ENCODE data around the gene GPR151.
"Not testable (repeated sequence)": the region's sequence is repeated elsewhere in the genome, so short reads cannot be mapped to it uniquely, and the experiment has no call there.

The GPR151 gene

DNA sequence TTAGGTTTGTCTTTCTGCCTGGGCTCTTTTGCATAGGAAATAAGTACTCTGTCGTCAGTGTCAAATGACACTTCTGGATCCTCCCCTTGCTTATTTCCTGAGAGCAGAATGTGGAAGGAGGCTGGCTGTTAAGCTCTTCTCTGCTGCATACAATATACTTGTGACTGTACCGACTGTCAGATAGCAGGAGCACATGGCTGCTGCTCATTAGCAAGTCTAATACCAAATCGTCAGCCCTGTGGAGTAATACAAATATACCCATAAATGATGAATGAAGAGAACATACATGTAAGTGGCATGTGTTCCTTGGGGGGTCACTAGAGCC, at the start of gene GPR151:
Gene GPR151 (minus strand): TSS at position 40 of the 325 bp plus-strand sequence. CDS start 77 bp downstream, outside the sequence.
- no peak within 1 kb of the TSS for H3K27ac ChIP-seq

DNA sequence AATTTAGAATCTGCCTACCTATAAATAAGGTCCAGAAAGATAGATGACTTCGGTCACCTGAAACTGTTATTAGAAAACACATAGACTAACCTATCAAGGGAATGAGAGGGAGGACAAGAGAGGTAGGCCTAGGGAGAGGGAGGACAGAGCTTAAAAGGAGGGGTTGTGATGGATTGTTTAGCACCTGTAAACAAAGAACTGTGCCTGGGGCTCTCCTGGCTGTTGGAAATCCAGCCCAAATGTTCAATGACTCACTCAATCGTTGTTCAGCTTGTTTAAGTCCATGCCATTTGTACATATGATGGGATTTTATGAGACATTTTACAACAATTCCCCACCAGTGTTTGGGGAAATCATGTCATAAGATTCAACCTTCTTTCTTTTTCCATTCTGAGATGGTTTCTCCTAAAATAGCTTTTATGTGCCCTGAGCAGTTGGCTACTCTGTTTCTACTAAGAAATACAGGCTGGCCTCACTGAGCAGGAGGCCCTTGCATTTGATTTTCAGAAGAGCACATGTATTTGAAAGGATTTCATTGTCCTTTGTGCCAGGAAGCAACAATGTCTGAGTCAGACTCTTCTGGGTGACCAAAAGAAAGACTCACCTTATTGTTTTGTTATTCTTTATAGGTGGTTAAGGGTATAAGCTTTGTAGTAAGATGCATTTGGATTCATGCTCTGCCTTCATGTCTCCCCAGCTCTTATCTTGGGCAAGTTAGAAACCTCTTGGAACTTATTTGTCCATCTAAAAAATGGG, 48.2 kb upstream of the GPR151 start:
- Histone ChIP-seq H3K4me3 (no peak overlapping the region), H3K27ac (no peak overlapping the region)

More for the DNA sequence above, at the start of gene GPR151:
- H3K4me3 ChIP-seq = no peak within 1 kb of the TSS

DNA sequence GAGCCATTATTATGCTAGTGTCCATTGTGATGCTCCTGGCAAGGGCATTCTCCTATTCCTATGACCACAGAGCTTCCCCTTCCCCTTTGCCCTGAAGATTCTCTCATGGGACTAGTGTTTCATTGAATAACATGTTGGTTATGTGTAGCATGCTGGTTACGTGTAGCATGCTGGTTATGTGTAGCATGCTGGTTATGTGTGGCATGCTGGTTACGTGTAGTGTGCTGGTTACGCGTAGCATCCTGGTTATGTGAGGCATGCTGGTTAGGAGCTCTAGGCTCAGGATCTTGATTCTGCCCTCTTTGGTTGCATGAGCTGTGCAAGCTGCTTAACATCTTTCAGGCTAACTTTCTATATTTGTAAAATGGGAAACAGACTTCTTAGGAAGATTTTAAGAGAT, 46.5 kb upstream of the GPR151 start:
- no peak overlapping the region for H3K4me3 ChIP-seq
- no peak overlapping the region for H3K27ac ChIP-seq

DNA sequence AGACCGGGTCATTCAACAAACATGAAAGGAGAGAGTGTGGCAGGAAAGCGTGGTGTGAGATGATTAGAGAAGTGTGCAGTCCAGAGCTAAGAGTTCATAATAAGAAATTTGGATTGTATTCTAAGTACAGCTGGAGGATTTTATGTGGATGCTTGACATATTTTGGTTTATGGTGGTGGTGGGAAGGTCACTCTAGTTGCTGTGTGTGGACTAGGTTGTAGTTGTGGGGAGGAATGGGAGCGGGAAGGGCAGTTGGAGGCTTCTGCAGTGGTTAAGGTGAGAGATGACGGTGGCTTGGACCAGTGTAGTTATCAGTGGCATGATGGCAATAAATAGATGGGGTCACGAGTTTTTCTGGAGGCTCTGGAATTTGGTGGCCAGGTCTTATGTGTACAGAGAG, 45.7 kb upstream of the GPR151 start:
- Histone ChIP-seq H3K4me3 (no peak overlapping the region), H3K27ac (no peak overlapping the region)

DNA sequence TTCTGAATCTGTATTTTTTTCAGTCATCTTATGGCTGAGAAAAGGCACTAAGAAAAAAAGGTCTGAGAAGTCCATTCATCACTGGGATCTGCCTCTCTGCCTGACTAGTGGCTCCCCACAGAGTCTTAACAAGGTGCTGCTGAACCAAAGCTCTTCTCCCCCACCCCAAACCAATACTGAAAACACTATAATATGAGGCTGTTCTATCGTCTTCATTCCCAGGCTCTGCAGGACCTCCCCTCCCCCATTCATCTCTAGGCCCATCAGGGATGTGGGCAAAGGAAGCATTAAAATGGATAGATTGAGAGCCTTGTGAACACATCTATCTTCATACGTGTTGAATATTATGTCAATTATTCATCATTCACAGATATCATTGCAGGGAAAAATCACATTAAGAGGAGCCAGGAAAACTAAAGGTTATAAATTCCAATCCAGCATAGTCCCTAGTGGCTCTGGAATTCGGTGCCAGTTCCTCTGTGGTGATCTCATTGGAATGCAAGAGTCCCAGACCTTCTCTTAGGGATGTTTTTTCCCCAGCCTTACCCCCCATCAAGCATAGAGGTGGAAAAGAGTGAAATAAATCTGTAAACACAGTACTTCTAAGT, 44.3 kb upstream of the GPR151 start:
- Histone ChIP-seq H3K4me3 (no peak overlapping the region), H3K27ac (no peak overlapping the region)

DNA sequence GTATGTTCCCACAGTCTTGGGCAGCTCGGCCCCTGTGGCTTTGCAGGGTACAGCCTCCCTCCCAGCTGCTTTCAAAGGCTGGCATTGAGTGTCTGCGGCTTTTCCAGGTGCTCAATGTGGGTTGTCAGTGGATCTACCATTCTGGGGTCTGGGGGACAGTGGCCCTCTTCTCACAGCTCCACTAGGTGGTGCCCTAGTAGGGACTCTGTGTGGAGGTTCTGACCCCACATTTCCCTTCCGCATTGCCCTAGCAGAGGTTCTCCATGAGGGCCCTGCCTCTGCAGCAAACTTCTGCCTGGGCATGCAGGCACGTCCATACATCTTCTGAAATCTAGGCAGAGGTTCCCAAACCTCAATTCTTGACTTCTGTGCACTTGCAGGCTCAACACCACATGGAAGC, 40.9 kb upstream of the GPR151 start:
- not testable (repeated sequence) for H3K4me3 ChIP-seq, H3K27ac ChIP-seq

DNA sequence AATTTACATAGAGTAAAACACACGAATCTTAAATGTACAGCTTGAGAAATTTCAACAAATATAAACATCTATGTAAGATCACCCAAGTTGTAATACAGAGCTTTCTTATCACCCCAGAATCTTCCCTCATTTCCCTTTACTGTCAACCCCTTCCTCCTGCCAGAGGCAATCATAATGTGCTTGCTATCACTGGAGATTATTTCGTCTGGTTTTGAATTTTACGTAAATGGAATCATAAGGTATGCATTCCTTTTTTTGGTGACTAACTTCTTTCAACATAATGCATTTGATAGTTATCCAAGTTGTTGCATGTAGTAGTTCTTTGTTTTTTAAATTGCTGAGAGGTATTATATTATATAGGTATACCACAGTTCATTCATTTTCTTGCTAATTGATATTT, 37.5 kb upstream of the GPR151 start:
- no peak overlapping the region for H3K27ac ChIP-seq

DNA sequence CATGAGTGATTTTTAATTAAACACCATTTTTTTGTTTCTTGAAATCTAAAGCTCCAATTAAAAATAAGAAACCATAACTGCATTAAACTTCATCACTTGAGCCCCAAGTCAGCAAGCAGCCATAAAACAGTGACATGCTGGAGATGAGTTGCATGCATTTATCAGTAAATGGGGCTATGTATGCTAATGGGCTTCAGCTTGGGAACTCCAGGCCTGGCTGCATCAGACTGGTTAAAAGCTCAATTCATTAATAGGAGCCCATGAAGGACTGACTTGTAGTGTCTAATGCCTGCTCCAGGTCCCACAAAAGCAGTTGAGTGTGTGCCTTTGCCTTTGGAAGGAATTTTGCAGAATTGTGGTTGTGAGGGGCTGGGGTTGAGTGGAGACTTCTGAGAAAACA, 33.6 kb upstream of the GPR151 start:
- no peak overlapping the region for H3K4me3 ChIP-seq
- no peak overlapping the region for H3K27ac ChIP-seq

More for the DNA sequence above, 37.5 kb upstream of the GPR151 start:
- no peak overlapping the region for H3K4me3 ChIP-seq

DNA sequence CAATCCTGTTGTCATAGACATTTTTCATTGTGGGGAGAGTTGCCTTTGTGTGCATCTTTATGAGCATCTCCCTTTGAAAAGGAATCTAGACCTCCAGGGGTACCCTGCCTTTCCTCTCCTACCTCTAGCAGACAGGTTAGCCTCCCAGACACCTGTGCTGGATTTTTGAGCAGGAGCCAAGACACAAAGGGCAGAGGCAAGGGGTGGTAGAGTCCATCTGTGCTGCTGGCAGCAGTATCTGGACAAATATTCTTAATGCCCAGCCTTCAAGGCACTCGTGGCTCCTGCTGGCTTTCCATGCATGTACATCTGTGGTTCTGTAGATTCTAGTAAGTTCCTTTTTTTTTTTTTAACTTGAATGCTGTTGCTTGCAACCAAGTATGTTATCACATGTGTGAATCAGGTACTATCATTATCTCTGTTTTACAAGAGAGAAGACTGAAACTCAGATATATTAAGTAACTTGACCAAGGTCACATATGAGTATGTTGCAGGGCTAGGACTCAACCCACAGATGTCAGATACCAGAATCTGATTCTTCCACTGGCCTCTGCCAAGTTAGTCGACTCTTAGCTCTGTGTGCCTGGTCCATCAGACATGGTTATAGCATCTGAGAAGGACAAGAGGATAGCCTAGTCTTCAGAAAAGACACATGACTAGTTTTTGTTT, 32.9 kb upstream of the GPR151 start:
- H3K4me3 ChIP-seq = no peak overlapping the region
- H3K27ac ChIP-seq = no peak overlapping the region

DNA sequence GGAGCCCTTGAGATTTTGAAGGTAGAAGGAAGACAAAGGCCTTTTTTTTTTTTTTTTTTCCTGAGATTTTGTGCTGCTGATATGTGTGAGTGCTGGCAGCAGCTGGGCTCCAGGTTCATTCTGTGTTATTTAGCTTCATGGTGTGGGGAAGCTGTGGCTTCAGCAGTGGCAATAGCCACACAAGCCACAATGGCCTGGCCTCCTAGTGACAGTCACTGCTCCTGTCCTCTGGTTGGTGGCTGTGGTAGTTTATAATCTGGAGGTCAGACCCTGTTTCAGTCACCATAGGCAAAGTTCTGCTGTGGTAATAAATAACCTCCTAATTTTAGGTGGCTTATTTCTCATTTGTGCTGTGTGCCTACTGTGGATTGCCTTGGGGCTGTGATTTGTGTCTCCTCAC, 28.2 kb upstream of the GPR151 start:
- Histone ChIP-seq H3K4me3 (no peak overlapping the region), H3K27ac (no peak overlapping the region)

DNA sequence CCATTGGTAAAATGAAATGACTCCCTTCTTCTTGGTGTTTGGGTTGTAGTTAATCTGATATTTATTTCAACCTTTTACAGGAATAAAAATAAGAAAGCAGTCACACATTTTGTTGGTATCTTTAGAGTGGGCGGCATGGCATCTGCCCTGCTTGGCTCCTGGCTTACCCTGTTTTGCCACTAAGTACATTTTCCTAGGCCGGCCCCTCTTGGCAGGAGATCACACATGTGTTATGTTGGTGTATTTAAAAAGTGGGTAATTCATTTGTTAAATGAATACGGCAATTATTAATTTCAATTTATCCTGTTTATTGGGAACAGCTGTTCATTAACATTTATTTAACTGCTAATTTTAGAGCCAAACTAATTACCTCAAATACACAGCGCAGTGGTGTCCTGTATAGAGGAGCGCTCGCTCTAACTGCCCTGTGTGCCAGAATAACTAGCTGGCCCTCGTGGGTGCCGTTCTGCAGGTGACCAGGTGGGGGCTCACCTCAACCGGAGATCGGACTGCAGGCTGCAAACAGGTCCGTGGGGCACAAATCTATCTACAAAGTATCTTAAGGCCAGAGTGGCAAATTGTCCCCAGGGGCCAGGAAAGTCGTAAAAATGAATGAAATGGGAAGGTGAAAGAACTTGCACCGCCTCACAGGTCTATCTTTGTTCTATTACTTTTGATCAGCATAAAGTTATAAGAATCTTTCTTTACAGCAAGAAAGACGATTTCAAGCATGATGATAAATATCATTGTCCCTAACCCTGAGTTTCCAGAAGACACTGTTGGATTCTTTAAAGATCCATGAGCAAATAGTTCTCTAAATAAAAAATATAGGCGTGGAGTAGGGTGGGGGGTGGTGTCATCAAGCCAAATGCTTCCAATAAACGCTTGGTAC, 26.2 kb upstream of the GPR151 start:
- no peak overlapping the region for H3K4me3 ChIP-seq
- no peak overlapping the region for H3K27ac ChIP-seq

DNA sequence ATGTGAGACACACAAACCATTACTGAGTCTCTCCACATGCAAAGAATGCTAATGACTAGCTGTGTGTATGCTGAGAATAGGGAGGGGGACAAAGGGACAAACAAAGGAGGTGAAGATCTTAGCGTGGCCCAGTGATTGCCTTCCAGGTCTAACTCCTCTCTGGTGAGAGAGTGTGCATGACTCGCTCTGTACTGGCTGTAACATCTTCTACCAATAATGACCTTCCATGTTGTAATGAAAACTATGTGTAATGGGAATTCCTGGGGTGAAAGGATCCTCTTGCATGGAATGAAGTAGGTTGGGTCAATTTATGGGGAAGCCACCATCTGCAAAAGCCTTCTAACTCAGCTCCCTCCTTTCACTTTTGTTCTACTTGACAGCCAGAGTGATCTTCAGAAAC, 24.4 kb upstream of the GPR151 start:
- Histone ChIP-seq H3K4me3 (no peak overlapping the region), H3K27ac (no peak overlapping the region)

DNA sequence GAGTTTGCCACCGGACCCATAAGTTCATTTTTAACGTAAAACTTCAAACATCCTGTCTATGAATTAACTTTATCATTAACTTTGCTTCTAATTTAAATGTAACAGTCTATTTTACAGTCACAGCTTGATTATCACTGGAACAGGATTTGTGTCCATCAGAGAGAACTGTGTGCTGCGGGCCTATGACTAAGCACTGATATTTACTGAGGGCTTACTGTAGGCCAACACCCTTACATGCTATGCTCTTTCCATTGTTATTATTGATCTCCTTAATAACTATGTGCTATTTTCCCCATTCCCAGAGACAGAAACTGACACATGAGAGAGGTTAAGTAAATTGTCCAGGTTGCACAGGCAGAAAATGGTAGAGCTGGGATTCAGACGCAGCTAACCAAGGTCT, 24.0 kb upstream of the GPR151 start:
- Histone ChIP-seq H3K4me3 (no peak overlapping the region), H3K27ac (no peak overlapping the region)

DNA sequence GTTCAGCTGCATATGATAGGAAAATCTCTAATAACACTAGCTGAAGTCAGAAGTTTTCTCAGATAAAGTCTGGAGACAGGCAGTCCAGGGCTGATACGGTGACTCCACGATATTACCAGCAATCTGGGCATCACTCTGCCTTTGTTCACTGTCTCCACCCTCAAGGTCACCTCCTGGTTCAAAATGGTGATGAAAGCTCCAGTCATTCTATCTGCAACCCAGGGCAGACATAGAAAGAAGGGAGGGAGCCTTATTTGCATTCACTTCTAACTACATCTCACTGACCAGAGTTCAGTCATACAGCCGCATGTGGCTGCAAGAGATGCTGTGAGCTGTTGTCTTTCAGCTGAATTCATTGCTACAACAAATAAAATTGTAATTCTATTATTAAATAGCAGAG, 22.4 kb upstream of the GPR151 start:
- Histone ChIP-seq H3K27ac (no peak overlapping the region), H3K4me3 (no peak overlapping the region)

DNA sequence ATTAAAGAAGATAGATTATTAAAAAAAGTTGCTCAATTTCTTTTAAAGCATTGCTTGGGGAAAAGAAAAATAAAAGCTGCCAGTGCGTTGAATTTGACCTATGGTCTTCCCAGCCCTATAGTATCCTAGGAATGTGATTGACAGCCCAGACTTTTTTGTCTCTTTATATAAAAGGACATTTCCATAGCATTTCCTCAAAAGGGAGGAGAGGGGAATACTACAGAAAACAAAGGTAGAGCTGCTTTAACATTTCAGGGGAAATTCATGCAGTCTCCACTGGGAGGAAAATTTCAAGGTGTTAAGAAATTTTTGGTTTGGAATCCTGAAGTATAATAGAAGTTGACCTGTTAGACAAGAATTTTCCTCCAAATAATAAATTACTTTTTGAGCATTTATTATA, 17.9 kb upstream of the GPR151 start:
- Histone ChIP-seq H3K27ac (no peak overlapping the region), H3K4me3 (no peak overlapping the region)

DNA sequence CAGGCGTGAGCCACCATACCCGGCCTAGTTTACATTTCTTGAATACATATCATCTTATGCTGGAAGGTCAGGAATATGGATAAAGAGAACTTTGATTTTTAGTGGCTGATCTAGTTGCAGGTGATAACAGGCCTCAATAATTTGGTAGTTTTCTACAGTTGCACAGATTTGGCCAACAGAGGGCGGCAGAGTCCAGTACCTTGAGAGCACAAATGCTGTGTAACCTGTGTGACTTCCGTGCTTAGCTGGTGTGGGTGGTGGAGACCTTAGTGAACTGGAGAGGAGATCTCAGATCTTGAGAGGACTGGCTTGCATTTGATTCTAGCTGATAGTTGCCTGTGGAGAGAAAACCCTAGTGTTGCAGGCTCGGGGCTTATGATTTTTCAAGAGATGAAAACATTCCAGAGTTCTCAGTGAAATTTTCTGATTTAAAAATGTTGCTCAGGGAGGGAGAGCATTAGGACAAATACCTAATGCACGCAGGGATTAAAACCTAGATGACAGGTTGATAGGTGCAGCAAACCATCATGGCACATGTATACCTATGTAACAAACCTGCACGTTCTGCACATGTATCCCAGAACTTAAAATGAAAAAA, 17.4 kb upstream of the GPR151 start:
- Histone ChIP-seq H3K4me3 (no peak overlapping the region), H3K27ac (no peak overlapping the region)

DNA sequence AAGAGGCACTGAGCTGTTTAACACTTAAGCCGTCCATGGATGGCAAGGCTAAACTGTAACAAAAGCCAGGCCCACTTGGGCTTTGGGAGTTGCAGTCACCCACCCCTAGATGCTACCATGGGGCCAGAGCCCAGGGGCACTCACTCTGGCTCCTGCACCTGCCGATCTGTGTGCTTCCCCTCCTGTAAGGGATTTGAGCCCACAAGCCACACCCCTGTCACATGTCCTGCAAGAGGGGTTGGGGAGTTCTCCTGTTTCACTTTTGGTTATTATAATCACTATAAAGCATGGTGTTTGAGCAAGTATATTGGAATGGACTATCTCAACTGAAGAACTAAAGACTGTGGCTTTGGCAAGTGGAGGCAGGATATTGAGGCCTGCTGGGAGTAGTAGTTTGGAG, 14.0 kb upstream of the GPR151 start:
- Histone ChIP-seq H3K27ac (no peak overlapping the region), H3K4me3 (no peak overlapping the region)

DNA sequence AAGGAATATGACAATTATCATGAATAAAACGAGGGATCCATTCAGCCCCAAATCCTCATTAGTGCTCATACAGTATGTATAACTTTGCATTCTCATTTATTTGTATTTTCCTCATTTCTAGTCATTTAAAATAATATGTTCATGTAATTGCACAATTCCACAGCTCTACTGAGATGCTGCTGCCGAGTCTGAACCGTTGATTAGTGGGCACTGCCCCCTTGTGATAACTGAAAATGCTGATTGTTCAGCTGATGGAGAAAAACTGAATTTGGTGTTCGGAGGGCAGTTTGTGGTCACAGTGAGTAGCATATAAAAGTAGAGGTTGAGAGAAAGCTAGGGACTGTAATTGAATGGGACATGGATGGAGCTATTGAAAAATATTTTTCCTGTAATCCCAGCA, 12.2 kb upstream of the GPR151 start:
- Histone ChIP-seq H3K27ac (no peak overlapping the region), H3K4me3 (no peak overlapping the region)

DNA sequence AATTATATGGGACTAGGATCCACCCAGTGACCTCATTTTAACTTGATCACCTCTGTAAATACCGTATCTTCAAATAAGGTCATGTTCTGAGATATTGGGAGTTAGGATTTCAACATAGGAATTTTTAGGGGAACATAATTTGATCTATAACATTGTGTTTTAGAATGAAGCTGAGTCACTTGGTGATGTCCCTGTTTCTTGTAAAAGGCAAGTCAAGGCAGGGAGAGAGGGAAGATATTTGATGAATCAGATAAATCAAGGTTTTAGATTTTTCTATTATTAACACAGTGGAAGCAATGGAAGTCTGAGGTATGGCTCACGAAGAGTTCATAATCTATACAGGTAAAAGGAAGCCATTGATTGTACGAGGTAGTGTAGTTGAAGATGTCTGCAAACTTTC, 11.8 kb upstream of the GPR151 start:
- Histone ChIP-seq H3K27ac (no peak overlapping the region), H3K4me3 (no peak overlapping the region)

DNA sequence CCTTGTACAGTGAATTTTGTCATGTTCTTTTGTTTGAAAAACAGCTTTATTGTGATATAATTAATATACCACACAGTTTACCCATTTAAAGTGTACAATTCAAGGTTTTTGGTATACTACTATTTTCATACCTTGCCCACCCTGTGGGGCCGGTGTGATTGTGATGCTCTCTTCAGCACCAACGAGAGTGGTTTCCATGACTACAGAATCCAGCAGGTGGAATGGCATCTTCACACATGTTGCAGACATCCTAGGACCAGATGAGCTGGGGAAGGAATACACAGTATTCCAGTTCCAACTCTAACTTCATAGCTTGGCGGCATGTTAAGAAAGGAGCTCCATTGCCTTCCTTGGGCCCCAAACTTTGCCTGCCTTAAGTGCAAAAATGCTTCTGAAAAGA, 7.7 kb upstream of the GPR151 start:
- Histone ChIP-seq H3K4me3 (no peak overlapping the region), H3K27ac (no peak overlapping the region)

Measured in skin epidermis (tissue), 12 donors.